HL-60 (cell line): ENCODE data around the gene POLR1H.
A peak's percentile ranks its signal among the peaks of the same experiment; 100 is the strongest.

Experiments
- DNase-seq, 2 experiments: peaks; one replicate each; pipeline ENCODE4 v3.0.0-alpha.2; 2010 to 2020; ENCODE audit warnings: low read depth in 1 of 2, low spot score in 1 of 2
- H3K27ac ChIP-seq: fragments of 250-450 bp; sonication (Bioruptor Pico); replicated peaks from 2 replicates; pipeline ENCODE4 v1.5.1; 2020; ENCODE audit warnings: mild to moderate bottlenecking, moderate library complexity
- H3K27me3 ChIP-seq: fragments of 250-450 bp; sonication (Bioruptor Pico); 2 replicates; pipeline ENCODE4 v1.5.1; 2021; ENCODE audit warnings: mild to moderate bottlenecking, moderate library complexity; ENCODE audit not compliant: insufficient read depth, poor library complexity, severe bottlenecking
- H3K4me3 ChIP-seq: replicated peaks from 2 replicates; pipeline ENCODE4 v1.5.1; 2011; ENCODE audit warnings: mild to moderate bottlenecking, control low read depth, low read length; ENCODE audit not compliant: insufficient read depth
- GABPA ChIP-seq: IDR thresholded peaks from 2 replicates; pipeline ENCODE4 v1.6.1; 2012; ENCODE audit warnings: low read depth
- POLR2AphosphoS5 ChIP-seq: IDR thresholded peaks from 2 replicates; pipeline ENCODE4 v1.6.1; 2012; ENCODE audit warnings: low read depth
- SPI1 ChIP-seq: IDR thresholded peaks from 2 replicates; pipeline ENCODE4 v1.6.1; 2012; ENCODE audit warnings: low read depth, mild to moderate bottlenecking, borderline replicate concordance
- TF ChIP-seq, protein P1 (sequence below): IDR thresholded peaks from one replicate; pipeline ENCODE4 v1.5.1; 2011; ENCODE audit warnings: low read length, control low read depth, inconsistent platforms; ENCODE audit not compliant: insufficient read depth
- TF ChIP-seq, protein P2 (sequence below): IDR thresholded peaks from 2 replicates; pipeline ENCODE4 v1.6.1; 2012; ENCODE audit warnings: low read depth; ENCODE audit not compliant: insufficient replicate concordance

POLR1H gene

GRCh38 chr6:30097902-30098768 lies 37.1 kb downstream of the POLR1H start:
- TF ChIP-seq SPI1 = no peak
- TF ChIP-seq GABPA = no peak
- no peak for TF ChIP-seq POLR2AphosphoS5
- TF ChIP-seq, protein P1, sequence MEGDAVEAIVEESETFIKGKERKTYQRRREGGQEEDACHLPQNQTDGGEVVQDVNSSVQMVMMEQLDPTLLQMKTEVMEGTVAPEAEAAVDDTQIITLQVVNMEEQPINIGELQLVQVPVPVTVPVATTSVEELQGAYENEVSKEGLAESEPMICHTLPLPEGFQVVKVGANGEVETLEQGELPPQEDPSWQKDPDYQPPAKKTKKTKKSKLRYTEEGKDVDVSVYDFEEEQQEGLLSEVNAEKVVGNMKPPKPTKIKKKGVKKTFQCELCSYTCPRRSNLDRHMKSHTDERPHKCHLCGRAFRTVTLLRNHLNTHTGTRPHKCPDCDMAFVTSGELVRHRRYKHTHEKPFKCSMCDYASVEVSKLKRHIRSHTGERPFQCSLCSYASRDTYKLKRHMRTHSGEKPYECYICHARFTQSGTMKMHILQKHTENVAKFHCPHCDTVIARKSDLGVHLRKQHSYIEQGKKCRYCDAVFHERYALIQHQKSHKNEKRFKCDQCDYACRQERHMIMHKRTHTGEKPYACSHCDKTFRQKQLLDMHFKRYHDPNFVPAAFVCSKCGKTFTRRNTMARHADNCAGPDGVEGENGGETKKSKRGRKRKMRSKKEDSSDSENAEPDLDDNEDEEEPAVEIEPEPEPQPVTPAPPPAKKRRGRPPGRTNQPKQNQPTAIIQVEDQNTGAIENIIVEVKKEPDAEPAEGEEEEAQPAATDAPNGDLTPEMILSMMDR = no peak
- TF ChIP-seq, protein P2, sequence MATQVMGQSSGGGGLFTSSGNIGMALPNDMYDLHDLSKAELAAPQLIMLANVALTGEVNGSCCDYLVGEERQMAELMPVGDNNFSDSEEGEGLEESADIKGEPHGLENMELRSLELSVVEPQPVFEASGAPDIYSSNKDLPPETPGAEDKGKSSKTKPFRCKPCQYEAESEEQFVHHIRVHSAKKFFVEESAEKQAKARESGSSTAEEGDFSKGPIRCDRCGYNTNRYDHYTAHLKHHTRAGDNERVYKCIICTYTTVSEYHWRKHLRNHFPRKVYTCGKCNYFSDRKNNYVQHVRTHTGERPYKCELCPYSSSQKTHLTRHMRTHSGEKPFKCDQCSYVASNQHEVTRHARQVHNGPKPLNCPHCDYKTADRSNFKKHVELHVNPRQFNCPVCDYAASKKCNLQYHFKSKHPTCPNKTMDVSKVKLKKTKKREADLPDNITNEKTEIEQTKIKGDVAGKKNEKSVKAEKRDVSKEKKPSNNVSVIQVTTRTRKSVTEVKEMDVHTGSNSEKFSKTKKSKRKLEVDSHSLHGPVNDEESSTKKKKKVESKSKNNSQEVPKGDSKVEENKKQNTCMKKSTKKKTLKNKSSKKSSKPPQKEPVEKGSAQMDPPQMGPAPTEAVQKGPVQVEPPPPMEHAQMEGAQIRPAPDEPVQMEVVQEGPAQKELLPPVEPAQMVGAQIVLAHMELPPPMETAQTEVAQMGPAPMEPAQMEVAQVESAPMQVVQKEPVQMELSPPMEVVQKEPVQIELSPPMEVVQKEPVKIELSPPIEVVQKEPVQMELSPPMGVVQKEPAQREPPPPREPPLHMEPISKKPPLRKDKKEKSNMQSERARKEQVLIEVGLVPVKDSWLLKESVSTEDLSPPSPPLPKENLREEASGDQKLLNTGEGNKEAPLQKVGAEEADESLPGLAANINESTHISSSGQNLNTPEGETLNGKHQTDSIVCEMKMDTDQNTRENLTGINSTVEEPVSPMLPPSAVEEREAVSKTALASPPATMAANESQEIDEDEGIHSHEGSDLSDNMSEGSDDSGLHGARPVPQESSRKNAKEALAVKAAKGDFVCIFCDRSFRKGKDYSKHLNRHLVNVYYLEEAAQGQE = no peak
- H3K4me3 ChIP-seq = no peak overlapping the region
- H3K27me3 ChIP-seq = peaks cover 52% of the 10 kb centered on the region
- DNase-seq = peak in 1 of 2 experiments; percentile 14
- no peak overlapping the region for H3K27ac ChIP-seq

GRCh38 chr6:30100154-30100553 lies 39.1 kb downstream of the POLR1H start:
- Histone ChIP-seq H3K27ac (no peak overlapping the region), H3K27me3 (peaks cover 60% of the 10 kb centered on the region), H3K4me3 (no peak overlapping the region)
- TF ChIP-seq POLR2AphosphoS5 = no peak
- TF ChIP-seq, protein P2 = no peak
- TF ChIP-seq GABPA = no peak
- no peak for TF ChIP-seq SPI1
- TF ChIP-seq, protein P1 = no peak
- DNase-seq = no peak

GRCh38 chr6:30100585-30101443 lies 39.7 kb downstream of the POLR1H start:
- DNase-seq = peak in 1 of 2 experiments; percentile 14
- peak overlapping the region; percentile 14 for H3K4me3 ChIP-seq
- H3K27ac ChIP-seq = no peak overlapping the region
- TF ChIP-seq, protein P1 = no peak
- no peak for TF ChIP-seq GABPA
- TF ChIP-seq SPI1 = no peak
- no peak for TF ChIP-seq POLR2AphosphoS5
- TF ChIP-seq, protein P2 = no peak
- H3K27me3 ChIP-seq = peaks cover 60% of the 10 kb centered on the region
